ENCODE results near the gene CTSL.
"Not testable (repeated sequence)": the region's sequence is repeated elsewhere in the genome, so short reads cannot be mapped to it uniquely, and the experiment has no call there.

Gene CTSL

DNA sequence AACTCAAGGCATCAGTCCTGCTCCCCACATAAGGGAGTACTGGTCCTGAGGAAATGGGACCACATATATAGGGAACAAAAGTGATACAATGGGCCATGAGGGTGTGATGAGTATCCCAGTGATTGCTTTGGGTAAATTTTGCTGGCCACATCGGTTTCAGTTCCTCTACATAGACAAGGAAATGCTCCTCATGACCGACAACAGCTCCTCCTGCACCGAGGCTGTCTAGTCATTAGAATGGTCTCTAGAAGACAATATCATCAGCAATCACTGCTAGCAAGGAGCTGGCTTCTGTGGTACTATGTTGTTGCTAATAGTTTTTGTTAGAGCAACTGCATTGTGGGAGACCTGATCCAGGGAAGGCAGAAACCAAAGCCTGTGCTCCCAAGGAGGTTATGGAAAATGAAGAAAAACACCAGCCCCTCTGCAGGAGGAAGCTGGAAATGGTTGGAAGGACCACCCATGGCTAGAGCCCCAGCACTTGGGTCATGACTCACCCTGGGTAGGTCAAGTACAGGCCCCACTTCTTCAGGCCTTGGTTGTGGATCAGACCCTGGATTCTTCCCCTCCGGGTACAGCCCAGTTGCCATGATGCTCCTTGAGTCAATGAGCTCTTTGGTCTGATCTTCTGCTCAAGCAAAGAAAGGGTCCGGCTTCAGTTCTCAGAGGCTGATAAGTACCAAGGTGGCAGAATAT lies 3.4 kb upstream of the CTSL start:
- DNase-seq: no peak

DNA sequence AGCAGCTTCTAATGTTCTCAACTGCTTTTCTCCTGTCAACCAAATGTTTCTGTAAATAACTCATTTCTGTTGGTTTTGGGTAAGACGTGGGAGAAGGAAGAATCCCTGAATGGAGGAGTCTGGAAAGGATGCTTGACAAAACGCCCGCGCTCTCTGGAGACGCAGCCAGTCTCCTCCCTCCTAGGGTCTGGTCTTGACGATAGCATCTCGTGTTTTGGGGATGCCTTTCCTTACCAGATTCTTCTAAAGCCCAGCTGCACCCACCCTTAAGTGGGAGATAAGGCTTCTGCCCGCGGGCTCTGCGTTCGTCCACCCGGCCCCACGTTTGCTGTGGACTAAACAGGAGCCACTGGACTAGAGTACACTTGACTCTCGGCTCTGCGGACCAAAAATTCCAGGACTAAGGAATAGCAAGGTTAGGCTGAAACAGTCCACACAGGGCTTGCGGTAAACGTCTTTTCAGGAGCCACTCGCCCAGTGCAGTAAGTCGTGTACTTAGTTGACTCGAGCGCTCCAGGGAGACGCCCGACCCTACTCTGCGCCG lies 491 bp upstream of the CTSL start:
- no peak for DNase-seq

DNA sequence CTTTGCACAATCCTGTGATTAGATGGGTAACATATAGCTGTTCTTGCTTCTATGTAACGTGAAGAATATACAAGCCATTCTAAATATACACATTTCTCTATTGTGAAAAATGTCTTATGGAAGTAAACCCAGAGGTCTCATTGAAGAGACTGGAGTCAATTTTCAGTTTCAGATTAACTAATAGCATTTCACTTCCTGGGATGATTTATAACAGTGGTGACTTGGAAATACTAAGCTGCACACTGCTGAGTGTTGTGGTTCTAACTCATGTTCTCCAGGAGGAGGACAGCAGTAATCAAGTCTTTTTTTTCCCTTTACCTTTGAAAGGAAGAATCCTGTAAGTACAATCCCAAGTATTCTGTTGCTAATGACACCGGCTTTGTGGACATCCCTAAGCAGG lies 3.3 kb downstream of the CTSL start:
- no peak for DNase-seq

DNA sequence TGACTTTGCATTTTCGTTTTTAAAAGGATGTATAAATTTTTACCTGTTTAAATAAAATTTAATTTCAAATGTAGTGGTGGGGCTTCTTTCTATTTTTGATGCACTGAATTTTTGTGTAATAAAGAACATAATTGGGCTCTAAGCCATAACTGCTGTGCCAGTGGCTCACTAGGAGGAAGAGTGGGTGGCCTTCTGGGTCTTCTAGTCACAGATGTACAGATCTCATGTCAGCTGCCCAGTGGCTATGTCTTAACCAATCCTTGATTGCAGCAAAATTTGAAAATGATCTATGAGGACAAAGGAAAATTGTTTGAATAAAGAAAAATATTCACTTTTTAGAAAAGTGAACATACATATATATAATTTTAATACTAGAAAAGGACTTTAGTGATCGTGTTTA lies 5.4 kb downstream of the CTSL start:
- no peak for DNase-seq

DNA sequence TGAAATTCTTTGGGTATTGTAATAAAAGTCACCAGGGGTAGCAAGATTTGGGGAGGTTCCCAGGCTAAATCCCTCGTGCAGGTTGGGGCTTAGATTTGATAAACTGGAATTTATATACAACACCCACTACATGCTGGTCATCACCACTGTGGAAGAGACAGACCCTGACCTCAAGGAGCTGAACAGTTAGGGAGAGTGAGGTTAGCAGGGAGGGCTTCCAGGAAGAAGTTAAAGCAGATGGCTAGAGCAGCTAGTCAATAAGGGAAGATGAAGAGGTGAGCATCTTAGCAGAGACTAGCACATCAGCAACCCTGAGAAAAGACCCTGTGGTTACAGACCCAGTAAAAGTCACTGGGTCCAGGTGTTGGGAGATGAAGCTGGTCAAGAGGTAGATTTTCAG lies 6.4 kb downstream of the CTSL start:
- no peak for DNase-seq

DNA sequence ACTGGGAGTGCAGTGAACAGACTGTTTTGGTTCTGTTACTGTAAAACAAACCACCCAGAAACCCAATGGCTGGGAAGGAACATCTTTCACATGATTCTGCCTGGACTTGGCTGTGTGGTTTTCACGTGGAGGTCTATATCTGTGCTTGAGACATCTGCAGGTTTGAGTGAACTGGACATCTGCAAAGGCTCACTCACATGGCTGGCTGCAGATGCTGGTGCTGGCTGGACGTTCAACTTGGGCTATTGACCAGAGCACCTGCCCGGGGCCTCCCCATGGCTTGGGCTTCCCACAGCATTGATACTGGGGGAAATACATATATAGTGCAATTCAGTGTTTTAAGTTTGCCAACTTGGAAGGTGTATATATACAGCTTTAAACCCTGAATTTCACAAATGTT lies 6.8 kb downstream of the CTSL start:
- DNase-seq: no peak

DNA sequence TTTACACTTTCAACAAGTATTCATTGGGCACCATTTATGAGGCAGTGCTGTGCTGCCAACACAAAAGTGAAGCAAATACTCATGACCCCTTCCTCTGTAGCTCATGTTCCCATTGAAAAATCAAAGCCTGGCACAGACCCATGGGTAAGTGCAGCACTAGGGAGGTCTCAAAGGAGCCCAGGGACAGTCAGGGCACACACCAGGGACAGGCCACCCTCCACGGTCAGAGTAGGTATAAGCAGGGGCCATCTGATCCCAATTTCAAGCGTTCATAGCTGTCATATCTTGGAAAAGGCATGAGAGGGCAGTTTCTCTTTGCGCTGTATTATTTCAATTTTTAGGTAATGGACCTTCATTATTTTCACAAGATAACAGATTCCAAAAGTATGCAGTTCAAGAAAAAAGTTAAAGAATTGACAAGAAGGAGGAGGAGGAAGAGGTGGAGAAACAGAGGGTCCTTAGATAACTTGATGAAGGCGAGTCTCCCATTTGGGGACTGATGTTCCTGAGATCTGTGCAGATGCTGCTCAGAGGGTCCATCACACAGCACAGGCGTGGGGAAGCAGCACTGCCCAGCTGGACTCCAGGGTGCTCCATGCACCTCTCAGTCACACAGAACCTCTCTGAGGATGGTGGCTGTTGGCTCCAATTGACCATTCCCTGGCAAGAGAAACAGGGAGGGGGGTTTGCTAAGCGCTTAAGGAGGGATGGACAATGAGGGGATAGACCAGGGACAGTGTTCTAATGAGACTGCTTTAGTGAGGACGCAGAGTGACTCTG lies 7.5 kb downstream of the CTSL start:
- no peak for DNase-seq

- DNase-seq: no peak
Measured at GRCh38 chr9:87734106-87734505, 8.2 kb downstream of the CTSL start.

GRCh38 chr9:87739546-87739945 lies 13.6 kb downstream of the CTSL start:
- DNase-seq: no peak

DNA sequence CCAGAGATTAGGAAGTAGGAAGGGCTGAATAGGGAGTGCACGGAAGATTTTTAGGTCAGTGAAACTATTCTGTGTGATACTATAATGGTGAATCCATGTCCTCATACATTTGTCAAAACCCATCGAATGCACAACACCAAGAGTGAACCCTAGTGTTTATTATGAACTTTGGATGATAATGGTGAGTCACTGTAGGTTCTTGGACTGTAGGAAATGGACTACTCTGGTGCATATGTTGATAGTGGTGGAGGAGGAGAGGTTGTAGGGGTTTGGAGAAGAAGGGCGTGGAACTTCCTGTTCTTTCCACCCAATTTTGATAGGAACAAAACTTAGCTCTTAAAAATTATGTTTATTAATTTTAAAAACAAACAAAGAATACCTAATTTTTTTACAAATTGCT lies 14.3 kb downstream of the CTSL start:
- DNase-seq: no peak

- no peak for DNase-seq
Measured at GRCh38 chr9:87741326-87741725, 15.4 kb downstream of the CTSL start.

DNA sequence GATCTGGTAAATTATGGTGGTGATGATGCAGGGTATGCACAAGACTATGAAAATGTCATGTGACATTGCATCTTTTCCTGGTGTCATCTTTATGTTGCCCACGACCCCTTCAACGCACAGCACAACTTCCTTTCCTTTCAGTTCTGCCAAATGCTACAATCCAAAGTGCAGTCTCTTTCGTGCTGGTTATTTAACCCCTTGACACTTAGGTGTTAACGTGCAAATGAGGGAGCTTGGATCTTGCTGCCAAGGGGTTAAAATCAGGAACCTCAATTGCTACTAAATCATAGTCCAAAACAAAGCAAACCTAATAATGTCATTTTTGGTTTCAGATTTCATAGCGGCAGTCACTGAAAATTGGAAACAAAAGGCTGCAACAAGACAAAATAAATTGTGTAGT lies 16.0 kb downstream of the CTSL start:
- DNase-seq: no peak

GRCh38 chr9:87742813-87743428 lies 17.0 kb downstream of the CTSL start:
- no peak for DNase-seq

DNA sequence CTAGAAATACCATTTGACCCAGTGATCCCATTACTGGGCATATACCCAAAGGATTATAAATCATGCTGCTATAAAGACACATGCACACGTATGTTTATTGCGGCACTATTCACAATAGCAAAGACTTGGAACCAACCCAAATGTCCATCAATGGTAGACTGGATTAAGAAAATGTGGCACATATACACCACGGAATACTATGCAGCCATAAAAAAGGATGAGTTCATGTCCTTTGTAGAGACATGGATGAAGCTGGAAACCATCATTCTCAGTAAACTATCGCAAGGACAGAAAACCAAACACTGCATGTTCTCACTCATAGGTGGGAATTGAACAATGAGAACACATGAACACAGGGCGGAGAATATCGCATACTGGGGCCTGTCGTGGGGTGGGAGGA lies 18.3 kb downstream of the CTSL start:
- DNase-seq: not testable (repeated sequence)

DNA sequence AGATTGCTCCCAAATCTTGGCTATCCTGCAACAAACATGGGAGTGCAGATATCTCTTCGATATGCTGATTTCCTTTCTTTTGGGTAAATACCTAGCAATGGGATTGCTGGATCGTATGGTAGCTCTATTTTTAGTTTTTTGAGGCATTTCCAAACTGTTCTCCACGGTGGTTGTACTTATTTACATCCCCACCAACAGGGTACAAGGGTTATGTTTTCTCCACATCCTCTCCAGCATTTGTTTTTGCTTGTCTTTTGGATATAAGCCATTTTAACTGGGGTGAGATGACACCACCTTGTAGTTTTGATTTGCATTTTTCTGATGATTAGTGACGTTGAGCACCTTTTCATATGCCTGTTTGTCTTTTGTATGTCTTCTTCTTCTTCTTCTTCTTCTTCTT lies 20.3 kb downstream of the CTSL start:
- no peak for DNase-seq

- no peak for DNase-seq
Measured at GRCh38 chr9:87748881-87749280, 23.0 kb downstream of the CTSL start.

DNA sequence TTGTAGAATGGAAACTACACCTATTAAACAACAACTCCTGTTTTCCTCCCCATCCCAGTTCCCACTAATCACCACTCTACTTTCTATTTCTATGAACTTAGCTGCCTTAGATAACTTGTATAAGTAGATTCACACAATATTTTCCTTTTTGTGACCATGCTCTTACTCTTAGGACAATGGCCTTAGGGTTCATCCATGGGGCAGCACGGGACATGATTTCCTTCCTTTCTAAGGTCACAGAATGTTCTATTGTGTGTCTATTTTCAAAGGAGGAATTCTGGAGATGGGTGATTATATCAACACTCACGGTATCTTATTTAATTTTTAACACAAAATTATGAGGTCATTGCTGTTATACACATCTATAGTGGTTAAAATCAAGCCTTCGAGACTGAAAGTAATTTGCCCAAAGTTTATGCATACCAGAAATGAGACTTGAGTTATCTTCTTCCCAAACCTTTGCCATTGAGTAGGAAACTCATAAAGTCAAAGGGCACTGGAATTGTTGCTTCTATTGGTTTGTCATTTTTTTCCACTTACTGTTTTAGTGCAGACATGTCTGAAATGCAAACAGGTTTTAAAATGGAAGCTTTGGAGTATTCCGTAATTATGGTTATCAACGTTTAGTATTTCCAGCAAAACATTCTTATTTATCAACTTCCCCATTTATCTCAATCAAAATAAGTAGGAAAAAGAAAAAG lies 23.6 kb downstream of the CTSL start:
- DNase-seq: no peak

GRCh38 chr9:87750726-87751125 lies 24.8 kb downstream of the CTSL start:
- no peak for DNase-seq

DNA sequence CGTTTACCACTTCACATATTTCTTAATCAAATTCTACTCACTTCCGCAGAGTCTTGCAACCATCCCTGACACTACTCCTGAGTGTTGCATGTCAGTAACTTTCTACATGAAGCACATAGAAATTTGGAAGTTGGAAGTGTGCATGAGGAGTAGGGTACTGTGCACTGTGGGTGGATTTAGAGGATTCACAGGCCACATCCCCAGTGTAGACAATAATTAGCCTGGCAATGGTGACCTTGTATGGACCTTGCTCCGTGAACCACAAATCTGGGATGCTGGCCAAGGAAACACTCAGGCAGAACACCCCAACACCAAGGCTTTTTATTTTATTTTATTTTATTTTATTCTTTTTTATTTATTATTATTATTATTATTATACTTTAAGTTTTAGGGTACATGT lies 25.5 kb downstream of the CTSL start:
- DNase-seq: no peak

GRCh38 chr9:87751868-87752267 lies 25.9 kb downstream of the CTSL start:
- no peak for DNase-seq

DNA sequence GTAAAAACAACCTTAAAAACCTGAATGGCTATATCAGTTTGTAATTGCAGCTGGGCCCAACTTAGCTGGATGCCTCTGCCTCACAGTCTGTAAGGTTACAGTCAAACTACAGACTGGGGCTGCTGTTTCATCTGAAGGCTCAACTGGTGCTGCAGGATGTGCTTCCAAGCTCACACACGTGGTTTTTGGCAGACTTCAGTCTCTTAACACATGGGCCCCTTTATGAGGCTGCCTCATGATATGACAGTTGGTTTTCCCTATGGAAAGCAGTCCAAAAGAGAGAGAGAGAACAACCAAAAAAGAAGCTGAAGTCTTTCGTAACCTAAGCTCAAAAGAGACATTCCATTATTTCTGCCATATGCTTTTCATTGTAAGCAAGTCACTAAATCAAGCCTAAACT lies 27.4 kb downstream of the CTSL start:
- no peak for DNase-seq

- not testable (repeated sequence) for DNase-seq
Measured at GRCh38 chr9:87758330-87758729, 32.4 kb downstream of the CTSL start.

- DNase-seq: not testable (repeated sequence)
Measured at GRCh38 chr9:87759980-87760379, 34.1 kb downstream of the CTSL start.
